Measurements from ENCODE around the gene TEAD1.

TEAD1 gene

DNA sequence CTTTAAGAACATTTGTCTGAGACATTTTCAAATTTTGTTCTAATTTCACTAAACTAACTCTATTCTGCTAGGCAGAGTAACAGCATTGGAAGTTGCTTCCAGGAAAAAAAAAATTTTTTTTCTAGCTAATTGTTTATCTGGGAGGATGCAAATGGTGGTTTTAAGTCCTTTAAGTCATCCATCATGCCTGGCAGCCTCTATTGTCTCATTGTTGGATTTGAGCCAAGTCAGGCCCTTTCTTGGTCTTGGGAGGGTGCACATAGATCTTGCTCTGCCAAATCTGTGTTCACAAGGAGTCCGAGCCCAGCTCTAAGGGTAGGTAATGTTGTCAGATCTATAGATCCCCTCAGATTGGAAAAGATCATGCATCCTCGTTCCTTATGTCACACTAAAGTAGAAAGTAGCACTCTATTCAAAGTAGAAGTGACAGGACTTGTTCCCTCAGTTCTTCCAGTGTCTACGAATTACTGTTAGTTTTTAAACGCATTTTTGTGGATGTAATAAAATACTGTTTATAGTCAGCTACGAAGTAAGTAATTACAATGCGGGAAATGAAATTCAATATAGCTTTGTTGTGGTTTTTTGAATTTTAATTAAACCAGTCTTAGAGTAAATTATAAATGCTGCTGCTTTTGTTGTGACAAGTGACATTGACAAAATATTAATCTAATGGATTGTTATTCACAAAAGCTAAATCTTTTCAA lies 168.9 kb downstream of the TEAD1 start:
- no peak overlapping the region for H3K4me3 ChIP-seq (ENCODE audit: low read depth, low read length)
- TF ChIP-seq, protein P1, sequence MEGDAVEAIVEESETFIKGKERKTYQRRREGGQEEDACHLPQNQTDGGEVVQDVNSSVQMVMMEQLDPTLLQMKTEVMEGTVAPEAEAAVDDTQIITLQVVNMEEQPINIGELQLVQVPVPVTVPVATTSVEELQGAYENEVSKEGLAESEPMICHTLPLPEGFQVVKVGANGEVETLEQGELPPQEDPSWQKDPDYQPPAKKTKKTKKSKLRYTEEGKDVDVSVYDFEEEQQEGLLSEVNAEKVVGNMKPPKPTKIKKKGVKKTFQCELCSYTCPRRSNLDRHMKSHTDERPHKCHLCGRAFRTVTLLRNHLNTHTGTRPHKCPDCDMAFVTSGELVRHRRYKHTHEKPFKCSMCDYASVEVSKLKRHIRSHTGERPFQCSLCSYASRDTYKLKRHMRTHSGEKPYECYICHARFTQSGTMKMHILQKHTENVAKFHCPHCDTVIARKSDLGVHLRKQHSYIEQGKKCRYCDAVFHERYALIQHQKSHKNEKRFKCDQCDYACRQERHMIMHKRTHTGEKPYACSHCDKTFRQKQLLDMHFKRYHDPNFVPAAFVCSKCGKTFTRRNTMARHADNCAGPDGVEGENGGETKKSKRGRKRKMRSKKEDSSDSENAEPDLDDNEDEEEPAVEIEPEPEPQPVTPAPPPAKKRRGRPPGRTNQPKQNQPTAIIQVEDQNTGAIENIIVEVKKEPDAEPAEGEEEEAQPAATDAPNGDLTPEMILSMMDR (IDR thresholded peaks at IDR 0.05; ENCODE audit: borderline replicate concordance, insufficient read depth, low read depth, low read length) = no peak

DNA sequence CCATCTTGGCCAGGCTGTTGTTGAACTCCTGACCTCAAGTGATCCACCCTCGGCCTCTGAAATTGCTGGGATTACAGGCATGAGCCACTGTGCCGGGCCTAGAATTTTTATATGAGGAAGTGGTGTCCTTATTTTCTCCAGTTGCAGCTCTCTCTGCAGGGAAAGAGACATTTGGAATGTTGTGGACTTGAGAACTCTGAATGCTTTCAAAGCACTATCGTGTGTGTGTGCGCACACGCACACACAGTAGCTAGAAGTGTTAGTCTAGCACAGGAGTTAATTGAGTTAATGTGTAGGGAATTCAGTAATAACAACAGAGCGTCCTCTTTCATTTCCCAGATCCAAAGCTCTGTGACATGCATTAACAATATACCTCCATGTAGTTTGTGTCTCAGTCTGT lies 170.9 kb downstream of the TEAD1 start:
- TF ChIP-seq, protein P1 (IDR thresholded peaks at IDR 0.05; ENCODE audit: borderline replicate concordance, insufficient read depth, low read depth, low read length) = no peak
- H3K4me3 ChIP-seq (ENCODE audit: low read depth, low read length) = no peak overlapping the region

DNA sequence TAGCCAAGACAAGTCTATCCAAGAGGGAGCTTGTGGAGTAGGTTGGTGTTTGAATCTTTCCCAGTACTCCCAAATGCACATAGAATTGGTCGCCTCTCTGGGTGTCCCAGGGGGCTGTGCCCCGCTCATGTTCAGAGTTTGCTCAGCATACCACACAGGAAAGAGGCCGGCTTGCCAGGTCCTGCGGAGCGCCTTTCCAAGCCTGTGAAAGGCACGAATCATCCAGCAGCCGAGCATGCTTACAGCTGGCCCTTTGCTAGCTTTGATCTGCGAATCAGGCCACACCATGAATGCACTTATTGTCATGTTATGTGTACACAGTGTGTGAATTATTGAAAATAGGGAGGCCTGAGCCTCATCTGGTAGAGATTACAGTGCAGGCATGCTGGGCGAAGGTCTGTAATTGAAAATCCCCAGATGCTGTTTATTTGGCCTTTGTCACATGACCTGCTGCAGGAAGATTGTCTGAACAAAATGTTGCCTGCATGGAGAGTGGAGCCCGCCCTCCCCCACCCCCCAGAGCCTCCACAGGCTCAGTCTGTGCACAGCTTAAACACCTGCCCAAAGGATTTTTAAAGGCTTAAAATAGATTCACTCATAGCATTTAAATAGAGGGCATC lies 171.6 kb downstream of the TEAD1 start:
- no peak overlapping the region for H3K4me3 ChIP-seq (ENCODE audit: low read depth, low read length)
- TF ChIP-seq, protein P1 (IDR thresholded peaks at IDR 0.05; ENCODE audit: borderline replicate concordance, insufficient read depth, low read depth, low read length) = no peak

DNA sequence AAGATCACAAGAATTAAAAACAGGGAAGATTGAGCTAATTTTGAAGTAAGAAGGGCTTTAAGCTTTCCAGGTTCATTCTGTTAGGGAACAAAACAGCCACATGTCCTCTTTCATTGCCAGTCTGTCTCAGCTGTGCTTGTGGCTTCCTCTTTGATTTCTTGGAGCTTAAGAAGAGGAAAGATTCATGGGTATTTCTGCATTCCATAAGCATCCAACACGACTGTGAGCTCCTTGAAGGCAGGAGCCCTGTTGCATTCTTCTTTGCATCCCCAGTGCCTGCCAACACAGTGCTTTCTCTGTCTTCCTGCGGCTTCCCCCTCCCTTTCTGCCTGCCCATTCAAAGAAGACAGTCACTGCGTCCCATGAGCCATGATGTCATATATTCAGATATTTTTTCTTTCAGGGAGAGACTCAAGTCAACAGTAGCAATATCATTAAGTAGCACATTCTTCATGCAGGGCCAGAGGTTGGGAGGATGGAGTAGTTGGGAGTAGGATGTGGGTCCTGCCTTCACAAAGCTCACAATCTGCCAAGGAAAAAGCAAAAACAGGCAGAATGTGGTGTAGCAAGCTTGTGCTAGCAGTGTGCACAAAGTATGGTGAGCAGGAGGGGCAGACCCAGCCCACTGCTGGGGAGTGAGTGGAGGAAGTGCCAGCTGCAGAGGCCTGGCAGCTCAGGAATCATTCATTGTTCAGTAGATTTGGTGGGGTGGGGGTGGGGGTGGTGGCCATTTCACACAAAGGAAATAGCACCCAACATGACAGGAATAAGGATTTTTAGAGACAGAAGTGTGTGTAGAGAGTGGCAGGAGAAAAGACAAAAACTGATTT lies 172.8 kb downstream of the TEAD1 start:
- TF ChIP-seq, protein P1 (IDR thresholded peaks at IDR 0.05; ENCODE audit: borderline replicate concordance, insufficient read depth, low read depth, low read length) = no peak
- no peak overlapping the region for H3K4me3 ChIP-seq (ENCODE audit: low read depth, low read length)

DNA sequence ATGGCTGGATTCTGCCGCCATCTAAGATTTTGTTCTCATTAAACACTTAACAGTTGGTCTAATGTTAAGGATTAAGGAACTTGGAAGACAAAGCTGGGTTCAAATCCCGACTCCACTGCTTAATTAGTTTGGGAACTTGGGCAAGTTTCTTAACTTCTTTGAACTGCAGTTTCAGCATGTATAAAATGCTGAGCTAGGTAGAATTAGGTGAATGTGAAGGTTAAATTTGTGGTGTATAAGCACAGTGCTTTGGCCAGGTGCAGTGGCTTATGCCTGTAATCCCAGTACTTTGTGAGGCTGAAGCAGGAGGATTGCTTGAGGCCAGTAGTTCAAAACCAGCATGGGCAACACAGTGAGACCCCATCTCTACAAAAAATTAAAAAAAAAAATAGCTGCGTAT lies 174.2 kb downstream of the TEAD1 start:
- TF ChIP-seq, protein P1 (IDR thresholded peaks at IDR 0.05; ENCODE audit: borderline replicate concordance, insufficient read depth, low read depth, low read length) = no peak

DNA sequence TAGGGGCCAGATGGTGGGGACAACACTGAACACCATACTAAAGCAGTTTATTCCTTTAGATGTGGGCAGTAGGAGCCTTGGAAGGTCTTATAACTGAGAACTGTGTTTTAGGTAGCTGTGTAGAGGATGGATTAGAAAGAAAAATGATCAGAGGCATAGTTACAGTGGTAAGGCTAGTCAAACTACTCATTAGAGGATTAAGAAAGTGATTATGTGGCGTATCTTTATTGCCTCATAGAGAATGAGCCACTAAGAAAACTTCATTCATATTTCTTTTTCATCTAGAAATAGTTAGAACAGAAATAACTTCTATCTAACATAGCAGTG lies 179.1 kb downstream of the TEAD1 start:
- H3K4me3 ChIP-seq (ENCODE audit: low read depth, low read length) = no peak overlapping the region
- TF ChIP-seq, protein P1 (IDR thresholded peaks at IDR 0.05; ENCODE audit: borderline replicate concordance, insufficient read depth, low read depth, low read length) = no peak

More for the DNA sequence above, 174.2 kb downstream of the TEAD1 start:
- no peak overlapping the region for H3K4me3 ChIP-seq (ENCODE audit: low read depth, low read length)

Measured in GM12875 (cell line).